ENCODE results near the gene SRM.
"Not testable (repeated sequence)": the region's sequence is repeated elsewhere in the genome, so short reads cannot be mapped to it uniquely, and the experiment has no call there.

SRM gene

DNA sequence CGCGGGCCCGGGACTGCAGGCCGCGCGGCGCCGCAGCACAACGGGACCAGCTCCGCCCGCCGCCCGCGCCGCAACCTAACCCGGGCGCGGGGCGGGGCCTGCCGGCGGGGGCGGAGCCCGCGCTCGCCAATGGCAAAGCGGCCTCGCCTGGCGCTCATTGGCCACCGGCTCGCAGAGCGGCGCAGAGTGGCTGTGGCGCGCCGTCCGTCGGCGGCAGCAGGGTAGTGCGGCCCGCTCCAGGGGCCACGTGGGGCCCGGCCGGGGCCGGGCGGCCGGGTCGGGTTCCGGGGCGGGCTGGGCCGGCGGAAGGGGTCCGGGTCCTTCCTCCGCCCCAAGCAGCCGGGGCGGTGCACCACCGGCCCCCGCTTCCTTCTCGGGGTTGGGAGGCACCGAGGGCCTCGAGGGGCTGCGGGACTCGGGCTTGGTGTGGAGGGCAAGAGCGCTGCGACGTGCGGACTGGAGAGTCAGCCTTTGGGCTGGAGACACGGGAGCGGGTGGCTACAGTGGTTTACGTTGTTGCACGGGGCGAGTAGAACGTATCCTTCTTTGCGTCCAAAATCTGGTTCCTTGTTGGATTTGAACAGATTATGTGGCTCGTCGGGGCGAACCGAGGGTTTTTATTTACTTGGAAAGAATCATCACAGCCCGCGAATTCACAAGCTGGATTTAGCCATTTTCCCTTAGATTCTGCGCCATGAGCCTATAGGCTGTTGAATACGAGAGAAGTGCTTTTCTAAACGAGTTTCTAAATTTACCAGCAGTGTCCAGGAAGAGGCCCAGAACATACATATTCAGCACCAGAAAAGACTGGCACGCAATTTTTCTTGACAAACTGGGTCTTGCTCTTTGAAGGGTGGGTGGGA is at the start of gene SRM:
SRM (minus strand) TSS at position 51 of the 863 bp plus-strand sequence. CDS start 75 bp downstream, outside the sequence.
- peak; percentile 83 to 84 for DNase-seq (ENCODE audit: low read depth in 2 of 2)

DNA sequence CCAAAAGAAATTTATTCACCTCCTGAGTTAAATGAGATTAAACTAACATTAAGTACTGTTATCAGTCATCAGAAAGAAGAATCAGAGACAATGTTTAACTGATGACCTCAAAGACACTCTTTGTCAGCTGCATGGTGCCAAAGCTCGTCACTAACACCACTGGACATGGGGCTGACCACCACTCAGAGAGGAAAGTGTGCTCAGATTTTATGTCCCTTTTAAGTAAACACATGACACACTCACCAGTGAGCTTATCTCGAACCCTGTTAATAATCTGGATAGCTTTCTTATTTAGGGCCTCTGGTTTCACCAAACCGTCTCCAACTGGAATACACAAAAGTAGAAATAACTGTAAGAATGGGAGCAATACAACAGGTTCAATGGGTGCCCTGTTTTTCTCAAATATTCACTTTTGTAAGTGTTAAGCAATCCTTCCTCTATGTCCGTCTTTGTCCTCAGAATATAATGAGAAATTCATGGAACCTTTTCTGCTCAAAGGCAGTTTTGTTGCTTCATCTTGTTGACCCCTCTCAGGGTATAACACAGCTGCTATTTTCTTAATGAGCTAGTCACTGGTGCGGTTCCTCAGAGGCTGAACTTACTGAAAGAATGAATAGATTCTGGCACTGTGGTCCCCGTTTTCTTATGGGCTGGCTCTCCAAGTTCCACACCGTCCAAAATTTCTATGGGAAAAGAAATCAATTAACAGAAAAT is 49.4 kb upstream of the SRM start:
- DNase-seq (ENCODE audit: low read depth in 2 of 2), result no peak

DNA sequence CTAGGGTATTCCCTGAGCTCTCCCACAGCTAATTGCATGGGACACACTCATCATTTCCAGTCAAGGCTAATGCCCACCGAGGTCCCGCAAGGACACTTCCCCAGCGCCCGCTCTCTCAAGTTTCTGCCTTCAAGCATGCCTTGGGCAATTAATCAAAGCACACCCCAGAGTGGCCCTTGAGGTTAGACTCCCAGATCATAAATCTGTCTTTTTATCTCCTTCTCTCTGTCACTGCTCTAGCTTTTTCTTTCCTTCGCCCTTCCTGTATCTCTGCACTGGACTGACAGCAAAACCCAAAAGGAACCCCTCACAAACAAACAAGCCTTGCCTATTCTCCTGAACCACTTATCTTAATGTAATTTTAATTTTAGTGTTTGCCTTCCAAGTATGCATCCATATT is 47.8 kb upstream of the SRM start:
- no peak for DNase-seq (ENCODE audit: low read depth in 2 of 2)

DNA sequence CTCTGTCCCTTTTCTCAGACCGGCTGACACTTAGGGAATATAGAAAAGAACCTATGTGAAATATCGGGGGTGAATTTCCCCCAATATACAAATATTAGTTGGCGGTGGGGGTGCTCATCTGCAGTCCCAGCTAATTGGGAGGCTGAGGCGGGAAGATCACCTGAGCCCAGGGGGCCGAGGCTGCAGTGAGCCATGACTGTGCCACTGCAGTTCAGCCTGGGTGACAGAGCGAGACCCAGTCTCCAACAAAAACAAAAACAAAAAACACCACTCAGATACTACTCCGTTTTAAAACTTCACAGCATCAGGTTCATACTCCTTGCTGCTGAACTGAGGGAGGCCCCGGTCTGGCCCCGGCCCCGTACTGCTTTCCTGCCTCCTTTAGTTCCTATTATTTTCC is 45.8 kb upstream of the SRM start:
- no peak for DNase-seq (ENCODE audit: low read depth in 2 of 2)

DNA sequence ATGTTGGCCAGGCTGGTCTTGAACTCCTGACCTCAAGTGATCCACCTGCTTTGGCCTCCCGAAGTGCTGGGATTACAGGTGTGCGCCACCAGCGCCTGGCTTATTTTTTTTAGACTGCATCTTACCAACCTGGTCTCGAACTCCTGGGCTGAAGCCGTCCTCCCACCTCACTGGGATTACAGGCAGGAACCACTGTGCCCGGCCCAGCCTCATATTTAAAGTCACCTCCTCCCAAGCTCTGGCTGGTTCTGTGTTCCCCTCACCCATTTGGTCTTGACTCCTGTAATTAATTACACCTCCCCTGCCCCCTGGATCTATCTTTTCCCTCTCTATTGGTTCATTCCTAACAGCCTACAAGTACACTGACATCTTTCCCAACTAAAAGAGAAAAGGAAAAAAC is 41.5 kb upstream of the SRM start:
- DNase-seq (ENCODE audit: low read depth in 2 of 2), result no peak

DNA sequence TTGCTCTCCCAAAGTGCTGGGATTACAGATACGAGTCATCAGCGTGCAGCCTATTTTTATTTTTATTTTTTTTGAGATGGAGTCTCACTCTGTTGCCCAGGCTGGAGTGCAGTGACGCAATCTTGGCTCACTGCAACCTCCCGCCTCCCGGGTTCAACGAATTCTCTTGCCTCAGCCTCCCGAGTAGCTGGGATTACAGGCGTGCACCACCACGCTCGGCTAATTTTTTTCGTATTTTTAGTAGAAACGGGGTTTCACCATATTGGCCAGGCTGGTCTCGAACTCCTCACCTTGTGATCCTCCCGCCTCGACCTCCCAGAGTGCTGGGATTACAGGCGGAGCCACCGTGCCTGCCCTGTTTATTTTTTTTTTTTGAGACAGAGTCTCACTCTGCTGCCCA is 41.0 kb upstream of the SRM start:
- not testable (repeated sequence) for DNase-seq (ENCODE audit: low read depth in 2 of 2)

DNA sequence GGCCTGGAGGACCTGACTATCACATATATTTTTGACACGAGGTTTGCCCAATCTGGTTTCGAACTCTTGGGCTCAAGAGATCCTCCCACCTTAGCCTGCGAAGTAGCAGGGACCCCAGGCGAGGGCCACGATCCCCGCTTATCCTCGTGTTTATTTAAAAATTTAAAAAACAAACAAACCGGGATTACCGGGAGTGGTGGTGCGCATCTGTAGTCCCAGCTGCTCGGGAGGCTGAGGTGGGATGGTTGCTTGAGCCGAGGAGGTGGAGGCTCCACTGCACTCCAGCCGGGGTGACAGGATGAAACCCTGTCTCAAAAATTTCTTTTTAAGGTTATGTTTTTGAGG is 40.3 kb upstream of the SRM start:
- DNase-seq (ENCODE audit: low read depth in 2 of 2), result no peak

DNA sequence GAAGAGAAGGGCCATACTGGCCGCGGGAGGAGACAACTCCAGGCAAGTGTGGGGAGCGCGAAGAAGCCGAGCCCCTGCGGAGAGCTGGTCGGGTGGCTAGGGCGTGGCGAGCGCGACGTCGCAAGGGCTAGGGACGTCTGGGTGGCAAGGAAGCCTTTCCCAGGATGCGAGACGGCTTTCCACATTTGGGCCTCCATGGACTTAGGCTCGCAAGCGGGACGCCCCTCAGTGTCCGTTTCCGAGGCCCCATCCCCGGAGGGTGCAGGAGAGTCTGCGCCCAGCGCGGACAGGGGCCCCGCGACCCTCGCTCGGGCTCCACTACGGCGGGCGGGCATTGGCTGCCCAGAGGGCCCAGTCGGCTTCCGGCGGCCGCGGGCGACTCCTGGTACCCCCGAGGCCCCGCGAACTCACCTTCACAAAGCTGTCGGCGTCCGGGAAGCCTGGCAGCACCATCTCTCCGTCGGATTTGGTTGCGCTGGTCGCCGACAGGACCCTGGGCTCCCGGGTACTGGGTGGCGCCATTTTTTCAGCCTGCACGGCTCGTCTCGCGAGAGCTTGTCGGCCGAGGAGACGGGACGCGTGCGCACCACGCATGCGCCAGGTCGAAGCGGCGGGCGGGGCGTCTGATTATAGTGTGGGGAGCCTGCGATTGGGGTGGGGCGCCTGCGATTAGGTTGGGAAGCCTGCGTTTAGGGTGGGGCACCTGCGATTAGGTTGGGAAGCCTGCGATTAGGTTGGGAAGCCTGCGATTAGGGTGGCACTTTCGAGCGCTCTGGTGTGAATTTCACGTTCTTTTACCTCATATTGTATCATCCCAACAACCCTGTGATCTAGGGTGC is 39.7 kb upstream of the SRM start, which contains the start of gene EXOSC10:
EXOSC10 (minus strand) TSS at position 560 of the 839 bp plus-strand sequence; CDS start at position 522, 38 bp downstream.
- DNase-seq (ENCODE audit: low read depth in 2 of 2), result peak; percentile 90 to 95

DNA sequence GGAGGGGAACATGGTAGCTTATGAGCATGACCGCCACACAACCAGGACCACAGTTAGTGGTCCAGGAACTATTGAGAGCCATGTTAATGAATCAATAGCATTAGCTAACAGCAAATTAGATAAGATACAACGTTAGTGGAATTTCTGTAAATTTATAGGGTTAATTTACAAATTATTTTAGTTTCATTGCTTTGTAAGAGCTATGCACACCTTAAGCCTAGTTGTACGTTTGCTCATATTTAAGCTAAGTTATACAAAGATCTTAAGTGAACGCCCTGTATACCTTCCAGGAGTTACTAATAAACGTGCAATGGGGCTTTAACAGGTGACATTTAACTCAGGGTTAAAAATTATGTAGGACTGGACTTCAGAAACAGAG is 39.1 kb upstream of the SRM start:
- no peak for DNase-seq (ENCODE audit: low read depth in 2 of 2)

DNA sequence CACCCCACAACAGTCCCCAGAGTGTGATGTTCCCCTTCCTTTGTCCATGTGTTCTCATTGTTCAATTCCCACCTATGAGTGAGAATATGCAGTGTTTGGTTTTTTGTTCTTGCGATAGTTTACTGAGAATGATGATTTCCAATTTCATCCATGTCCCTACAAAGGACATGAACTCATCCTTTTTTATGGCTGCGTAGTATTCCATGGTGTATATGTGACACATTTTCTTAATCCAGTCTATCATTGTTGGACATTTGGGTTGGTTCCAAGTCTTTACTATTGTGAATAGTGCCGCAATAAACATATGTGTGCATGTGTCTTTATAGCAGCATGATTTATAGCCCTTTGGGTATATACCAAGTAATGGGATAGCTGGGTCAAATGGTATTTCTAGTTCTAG is 24.0 kb upstream of the SRM start:
- not testable (repeated sequence) for DNase-seq (ENCODE audit: low read depth in 2 of 2)

DNA sequence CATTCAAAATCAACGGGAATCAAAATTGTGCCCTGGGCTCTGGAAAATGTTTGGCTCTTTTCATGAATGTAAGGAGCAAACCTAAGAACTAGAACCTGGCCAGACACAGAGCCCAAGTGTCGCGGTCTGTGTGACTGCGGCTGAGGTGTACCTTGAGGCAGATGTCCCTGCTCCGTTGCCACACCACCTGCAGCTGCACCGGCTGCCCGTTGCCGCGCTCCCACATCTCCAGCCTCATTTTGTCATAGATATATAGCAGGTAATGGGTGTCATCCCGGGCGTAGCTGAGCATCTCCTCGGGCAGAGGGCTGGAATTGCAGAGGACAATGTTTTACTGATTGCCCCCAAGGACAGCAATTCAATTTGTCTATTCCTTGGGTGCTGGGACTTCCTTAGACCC is 21.1 kb upstream of the SRM start:
- no peak for DNase-seq (ENCODE audit: low read depth in 2 of 2)

DNA sequence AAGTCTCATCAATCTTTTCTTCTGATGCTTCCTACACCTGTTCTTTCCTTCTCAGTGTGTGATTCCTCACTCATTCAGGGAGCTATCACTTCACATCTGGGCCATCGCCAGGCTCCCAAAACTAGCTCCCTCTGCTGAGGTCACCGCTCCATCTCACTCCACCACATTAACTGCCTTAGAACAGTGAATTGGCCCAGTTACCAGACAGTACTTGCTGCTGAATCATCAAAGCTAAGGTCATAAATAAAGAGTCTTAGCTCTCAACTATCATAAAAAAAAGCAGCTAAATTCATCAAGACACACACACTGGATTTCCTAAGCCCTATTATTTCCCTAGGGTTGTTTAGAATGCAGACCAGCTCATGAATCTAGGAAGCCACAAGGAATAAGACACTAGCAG is 18.8 kb upstream of the SRM start:
- no peak for DNase-seq (ENCODE audit: low read depth in 2 of 2)

DNA sequence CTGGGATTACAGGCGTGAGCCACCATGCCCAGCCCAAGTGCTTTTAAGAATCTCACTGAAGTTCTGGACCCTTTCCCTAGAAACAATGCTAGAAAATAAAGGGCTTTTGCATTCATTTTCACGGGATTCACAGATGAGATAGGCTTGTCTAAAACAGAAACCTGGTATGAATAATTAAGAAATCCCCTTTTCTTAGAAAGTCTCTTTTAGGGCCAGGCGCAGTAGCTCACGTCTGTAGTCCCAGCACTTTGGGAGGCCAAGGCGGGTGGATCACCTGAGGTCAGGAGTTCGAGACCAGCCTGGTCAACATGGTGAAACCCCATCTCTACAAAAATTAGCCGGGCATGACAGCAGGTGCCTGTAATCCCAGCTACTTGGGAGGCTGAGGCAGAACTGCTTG is 13.6 kb upstream of the SRM start:
- DNase-seq (ENCODE audit: low read depth in 2 of 2), result not testable (repeated sequence)

DNA sequence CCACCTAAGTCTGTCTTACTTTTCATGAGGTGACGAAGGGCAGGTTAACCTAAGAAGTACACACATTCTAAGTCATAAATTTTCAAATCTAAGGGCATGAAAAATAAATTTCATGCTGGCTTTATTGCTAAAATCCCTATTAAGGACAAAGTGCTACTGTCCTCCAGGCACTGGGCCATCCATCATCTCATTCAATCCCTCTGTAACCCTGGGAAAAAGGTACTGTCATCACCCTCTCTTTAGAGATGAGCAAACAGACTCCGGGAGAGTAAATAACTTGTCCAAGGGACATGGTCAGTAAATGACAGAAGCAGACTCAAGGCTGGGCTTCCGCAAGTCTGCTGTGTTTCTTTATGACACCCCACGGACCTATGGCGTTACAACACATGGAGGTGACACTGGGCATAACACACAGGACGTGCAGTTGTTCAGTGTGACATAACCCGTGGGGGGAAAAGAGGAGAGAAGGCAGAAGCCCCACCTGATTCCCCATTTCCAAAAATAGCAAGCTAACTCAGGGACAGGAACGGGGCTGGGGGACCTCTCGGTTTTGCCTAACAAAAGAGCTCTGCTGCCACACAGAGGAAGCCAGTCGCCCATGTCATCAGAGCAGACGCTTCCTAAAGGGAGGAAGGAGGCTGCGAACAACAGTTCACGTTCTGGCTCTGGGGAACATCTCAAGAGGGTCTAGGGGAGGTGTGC is 12.5 kb upstream of the SRM start:
- no peak for DNase-seq (ENCODE audit: low read depth in 2 of 2)

DNA sequence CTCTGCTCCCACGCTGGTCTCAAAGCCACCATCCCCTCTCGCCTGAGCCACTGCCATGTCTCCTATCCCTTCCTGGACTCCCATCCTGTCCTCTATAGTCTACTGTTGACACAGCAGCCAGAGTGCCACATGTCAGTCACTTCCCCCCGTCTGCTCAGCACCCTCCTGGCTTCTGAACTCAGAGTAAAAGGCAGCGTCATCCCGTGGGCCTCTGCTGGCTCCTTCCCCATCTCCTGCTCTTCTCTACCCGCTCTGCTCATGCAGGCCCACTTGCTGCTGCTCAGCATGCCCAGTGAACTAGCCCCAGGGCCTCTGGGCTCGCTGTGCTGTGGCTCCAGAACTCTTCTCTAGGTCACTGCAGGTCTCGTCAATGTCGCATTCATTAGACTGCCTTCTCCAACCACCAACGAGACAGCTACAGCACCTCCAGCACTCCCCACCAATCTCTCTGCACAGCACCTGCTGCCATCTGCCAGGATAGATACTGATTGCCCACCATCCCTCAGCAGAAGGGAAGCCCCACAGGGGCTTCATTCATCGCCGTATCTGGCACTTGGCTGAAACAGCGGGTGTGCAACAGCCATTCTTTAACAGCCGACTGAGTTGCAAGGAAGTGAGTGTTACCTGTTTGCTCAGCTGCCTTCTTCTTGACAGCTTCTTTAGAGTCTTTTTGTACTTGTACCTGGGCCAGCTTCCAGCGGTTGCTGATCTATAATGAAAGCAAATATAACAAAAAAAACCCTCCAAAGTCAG is 11.8 kb upstream of the SRM start:
- no peak for DNase-seq (ENCODE audit: low read depth in 2 of 2)

DNA sequence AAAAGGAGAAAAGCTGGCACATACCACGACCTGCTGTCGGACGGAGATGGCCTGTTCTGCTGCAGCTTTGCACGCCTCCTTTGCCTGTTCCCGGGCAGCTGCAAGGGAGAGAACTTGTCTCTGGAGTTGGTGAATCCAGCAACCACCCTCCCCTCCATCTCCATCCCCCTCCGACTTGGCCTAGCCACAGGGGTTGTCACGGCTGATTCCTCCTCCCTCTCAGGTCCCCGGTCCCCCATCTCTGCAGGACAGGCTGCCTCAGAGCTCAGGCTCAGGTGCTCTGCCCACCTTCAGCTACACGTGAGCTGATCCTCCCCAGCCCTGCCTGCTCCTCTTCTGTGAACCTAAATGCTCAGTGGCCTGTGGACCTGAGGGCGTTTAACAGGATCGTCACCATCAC is 11.1 kb upstream of the SRM start:
- DNase-seq (ENCODE audit: low read depth in 2 of 2), result no peak

DNA sequence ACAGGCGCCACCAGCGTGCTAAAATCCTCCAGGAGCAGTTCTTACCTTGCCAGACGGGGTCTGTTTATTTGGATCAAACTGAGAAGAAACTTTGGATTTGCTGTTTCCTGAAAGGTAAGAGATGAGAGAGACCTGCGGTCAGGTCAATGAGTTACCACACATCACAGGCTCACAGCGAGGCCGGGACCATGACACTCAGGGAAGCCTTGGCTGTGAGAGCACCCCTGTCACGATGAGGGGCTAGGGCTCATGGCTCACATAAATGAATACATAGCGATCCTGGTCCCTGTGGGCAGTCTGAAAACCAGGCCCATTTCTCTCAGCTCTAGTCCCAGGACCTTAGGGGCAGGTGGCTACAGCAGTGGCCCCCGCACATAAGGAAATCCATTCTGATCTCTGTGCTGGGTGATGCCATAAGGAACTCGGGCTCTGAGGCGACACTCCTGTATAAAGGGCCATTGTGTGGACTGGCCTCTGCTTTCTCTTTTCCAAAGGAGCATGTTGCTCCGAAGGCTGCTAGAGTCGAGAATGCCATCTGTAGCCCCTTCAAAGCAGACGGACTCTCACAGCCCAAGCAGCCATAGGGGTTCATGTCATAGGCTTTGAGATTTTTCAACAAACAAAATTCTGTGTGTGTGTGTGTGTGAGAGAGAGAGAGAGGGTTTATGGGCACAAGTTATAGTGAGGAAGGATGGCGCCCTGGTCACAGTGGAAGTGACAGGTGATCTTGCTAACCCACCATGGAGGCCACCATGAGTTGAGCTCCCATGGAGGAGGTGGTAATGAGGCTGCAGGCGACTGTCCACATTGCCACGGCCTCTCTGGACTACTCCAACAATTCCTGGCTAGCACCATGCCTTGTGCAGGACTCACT is 9.0 kb upstream of the SRM start:
- DNase-seq (ENCODE audit: low read depth in 2 of 2), result no peak

DNA sequence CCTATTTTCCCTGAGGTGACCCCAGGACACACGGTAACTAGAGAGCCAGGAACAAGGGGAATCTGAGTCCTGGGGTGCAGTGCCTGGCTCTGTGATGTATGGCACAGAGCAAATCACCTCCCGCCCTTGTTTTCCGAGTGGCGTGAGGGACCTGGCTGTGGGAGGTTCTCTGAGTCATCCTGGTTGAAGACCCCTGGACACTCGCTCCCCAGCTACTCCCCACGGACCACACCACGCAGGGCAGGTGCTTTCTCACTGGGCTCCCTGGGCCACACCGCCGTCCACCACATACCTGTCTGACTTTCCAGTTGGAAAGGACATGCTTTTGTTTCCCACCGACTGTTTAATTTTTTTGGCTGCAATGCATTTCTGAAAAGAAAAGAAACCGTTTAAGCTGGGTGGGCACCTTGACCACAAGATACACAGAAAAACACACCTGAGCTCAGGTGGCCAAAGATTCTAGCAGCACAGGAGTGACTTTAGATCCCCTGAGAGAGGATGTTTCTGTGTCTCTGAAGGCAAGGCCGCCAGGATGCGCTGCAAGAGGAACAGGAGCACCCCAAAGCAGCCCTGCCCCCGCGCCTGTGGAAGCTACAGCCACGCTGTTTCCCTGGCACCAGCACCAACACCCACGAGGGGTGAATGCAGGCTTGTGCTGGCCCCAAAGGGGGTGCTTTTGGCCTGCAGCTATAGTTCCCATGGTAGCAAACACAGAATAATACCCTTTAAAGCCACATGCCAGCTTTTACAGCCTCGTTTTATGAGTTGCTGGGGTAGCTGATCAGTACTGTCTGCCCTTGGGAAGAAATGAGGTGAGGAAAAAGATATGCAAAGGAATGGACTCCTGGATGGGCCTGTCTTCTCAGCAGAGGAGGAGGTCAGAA is 8.1 kb upstream of the SRM start:
- no peak for DNase-seq (ENCODE audit: low read depth in 2 of 2)

DNA sequence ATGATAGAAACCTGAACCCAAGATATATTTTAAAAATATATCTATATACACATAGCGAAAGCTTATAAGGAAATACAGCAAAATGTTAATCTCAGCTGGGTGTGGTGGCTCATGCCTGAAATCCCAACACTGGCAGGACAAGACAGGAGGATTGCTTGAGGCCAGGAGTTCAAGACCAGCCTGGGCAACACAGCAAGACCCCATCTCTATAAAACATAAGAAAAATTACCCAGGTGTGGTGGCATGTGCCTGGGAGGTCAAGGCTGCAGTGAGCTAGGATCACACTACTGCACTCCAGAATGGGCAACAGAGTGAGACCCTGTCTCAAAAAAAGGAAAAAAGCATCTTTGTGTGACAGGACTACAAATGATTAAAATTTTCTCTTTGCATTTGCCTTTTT is 6.0 kb upstream of the SRM start:
- no peak for DNase-seq (ENCODE audit: low read depth in 2 of 2)

All from stimulated activated CD4-positive, alpha-beta T cell treated with anti-CD3 and anti-CD28 coated beads, Interleukin-12 subunit alpha, Interleukin-12 subunit beta, amount 100 ng/mL, for 24 hours (primary cell).